ENCODE data around the gene PSME2. TPM values are rescaled to one million over a fixed set of nuclear protein-coding genes. Genes with fewer than 3 reads are reported as not detected.
A peak's percentile ranks its signal among the peaks of the same experiment; 100 is the strongest.

PSME2 gene
- total RNA-seq, 1 donor from 2014 or later: 285 TPM

GRCh38 chr14:24181371-24182077, 35.1 kb upstream of the PSME2 start:
- H3K36me3 Mint-ChIP-seq (ENCODE audit: low read depth): peaks cover 90% of the 10 kb centered on the region
- TF ChIP-seq CTCF (IDR thresholded peaks at IDR 0.05): no peak
- intact Hi-C loops (cut with micrococcal nuclease): no loop called here
- POLR2A ChIA-PET: interaction anchor here (1.6 kb wide), 1 partner anchor 21 kb away, joined by 5 read pairs; the partner anchor contains the start of gene IRF9
- no peaks in the 10 kb centered on the region for H3K9me3 Mint-ChIP-seq
- CTCF ChIA-PET: interaction anchor here (2.3 kb wide), 1 partner anchor 21 kb away, joined by 6 read pairs; the partner anchor contains the start of gene IRF9
- peaks cover 7% of the 10 kb centered on the region for H3K4me1 Mint-ChIP-seq
- no peak overlapping the region for H3K27ac Mint-ChIP-seq
- H3K27me3 Mint-ChIP-seq: no peaks in the 10 kb centered on the region
- DNase-seq (no peak), ATAC-seq (ENCODE audit: low read depth) (no peak)
- no peak overlapping the region for H3K4me3 Mint-ChIP-seq

GRCh38 chr14:24179961-24180796, 33.8 kb upstream of the PSME2 start:
- Mint-ChIP-seq H3K9me3 (no peaks in the 10 kb centered on the region), H3K4me1 (peaks cover 7% of the 10 kb centered on the region), H3K27ac (peak overlapping the region; percentile 71), H3K27me3 (no peaks in the 10 kb centered on the region), H3K36me3 (ENCODE audit: low read depth) (peaks cover 80% of the 10 kb centered on the region), H3K4me3 (no peak overlapping the region)
- intact Hi-C loops (cut with micrococcal nuclease): no loop called here
- ChIA-PET CTCF (interaction anchor here (2.3 kb wide), 1 partner anchor 19 kb away, joined by 6 read pairs; the partner anchor contains the start of gene IRF9), POLR2A (interaction anchor here (1.0 to 2.0 kb wide), 4 partner anchors 9 to 33 kb away, joined by 3 to 16 read pairs (median 8); partner anchors contain the start of genes CHMP4A, IPO4, IRF9 and TM9SF1)
- no peak for TF ChIP-seq CTCF (IDR thresholded peaks at IDR 0.05)
- no peak for DNase-seq
- no peak for ATAC-seq (ENCODE audit: low read depth)

- ATAC-seq (ENCODE audit: low read depth) (peak; percentile 26), DNase-seq (no peak)
- H3K4me3 Mint-ChIP-seq: no peak overlapping the region
- POLR2A ChIA-PET: interaction anchor here (1.0 to 2.0 kb wide), 4 partner anchors 9 to 34 kb away, joined by 3 to 16 read pairs (median 8); partner anchors contain the start of genes CHMP4A, IPO4, IRF9 and TM9SF1
- H3K4me1 Mint-ChIP-seq: peaks cover 9% of the 10 kb centered on the region
- CTCF ChIA-PET: interaction anchor here (2.3 kb wide), 1 partner anchor 19 kb away, joined by 6 read pairs; the partner anchor contains the start of gene IRF9
- peak overlapping the region; percentile 71 for H3K27ac Mint-ChIP-seq
- no peak for TF ChIP-seq CTCF (IDR thresholded peaks at IDR 0.05)
- intact Hi-C loops (cut with micrococcal nuclease): no loop called here
- H3K27me3 Mint-ChIP-seq: no peaks in the 10 kb centered on the region
- peaks cover 76% of the 10 kb centered on the region for H3K36me3 Mint-ChIP-seq (ENCODE audit: low read depth)
- no peaks in the 10 kb centered on the region for H3K9me3 Mint-ChIP-seq
These were observed 33.0 kb upstream of the PSME2 start for GRCh38 chr14:24179294-24179960.

- no peaks in the 10 kb centered on the region for H3K9me3 Mint-ChIP-seq
- ChIA-PET POLR2A (interaction anchor here (1.7 to 2.0 kb wide), 3 partner anchors 17 to 35 kb away, joined by 4 to 11 read pairs (median 6); partner anchors contain the start of genes CHMP4A and IRF9), CTCF (no interaction called here)
- H3K27ac Mint-ChIP-seq: no peak overlapping the region
- intact Hi-C loops (cut with micrococcal nuclease): no loop called here
- peaks cover 9% of the 10 kb centered on the region for H3K4me1 Mint-ChIP-seq
- DNase-seq (no peak), ATAC-seq (ENCODE audit: low read depth) (peak; percentile 19)
- no peaks in the 10 kb centered on the region for H3K27me3 Mint-ChIP-seq
- H3K4me3 Mint-ChIP-seq: no peak overlapping the region
- no peak for TF ChIP-seq CTCF (IDR thresholded peaks at IDR 0.05)
- H3K36me3 Mint-ChIP-seq (ENCODE audit: low read depth): peaks cover 68% of the 10 kb centered on the region
These were observed 32.2 kb upstream of the PSME2 start for GRCh38 chr14:24178399-24179178.
